NK-92 treated with Interleukin-12 subunit alpha and Interleukin-12 subunit beta, amount 100 ng/mL, for 24 hours (cell line): ENCODE measurements around the gene STX8.
"Not testable (repeated sequence)": the region's sequence is repeated elsewhere in the genome, so short reads cannot be mapped to it uniquely, and the experiment has no call there.

Experiments used
- DNase-seq: peaks from one replicate; lab custom pipeline; 2025; lab: John Stamatoyannopoulos, UW

The STX8 gene

DNA sequence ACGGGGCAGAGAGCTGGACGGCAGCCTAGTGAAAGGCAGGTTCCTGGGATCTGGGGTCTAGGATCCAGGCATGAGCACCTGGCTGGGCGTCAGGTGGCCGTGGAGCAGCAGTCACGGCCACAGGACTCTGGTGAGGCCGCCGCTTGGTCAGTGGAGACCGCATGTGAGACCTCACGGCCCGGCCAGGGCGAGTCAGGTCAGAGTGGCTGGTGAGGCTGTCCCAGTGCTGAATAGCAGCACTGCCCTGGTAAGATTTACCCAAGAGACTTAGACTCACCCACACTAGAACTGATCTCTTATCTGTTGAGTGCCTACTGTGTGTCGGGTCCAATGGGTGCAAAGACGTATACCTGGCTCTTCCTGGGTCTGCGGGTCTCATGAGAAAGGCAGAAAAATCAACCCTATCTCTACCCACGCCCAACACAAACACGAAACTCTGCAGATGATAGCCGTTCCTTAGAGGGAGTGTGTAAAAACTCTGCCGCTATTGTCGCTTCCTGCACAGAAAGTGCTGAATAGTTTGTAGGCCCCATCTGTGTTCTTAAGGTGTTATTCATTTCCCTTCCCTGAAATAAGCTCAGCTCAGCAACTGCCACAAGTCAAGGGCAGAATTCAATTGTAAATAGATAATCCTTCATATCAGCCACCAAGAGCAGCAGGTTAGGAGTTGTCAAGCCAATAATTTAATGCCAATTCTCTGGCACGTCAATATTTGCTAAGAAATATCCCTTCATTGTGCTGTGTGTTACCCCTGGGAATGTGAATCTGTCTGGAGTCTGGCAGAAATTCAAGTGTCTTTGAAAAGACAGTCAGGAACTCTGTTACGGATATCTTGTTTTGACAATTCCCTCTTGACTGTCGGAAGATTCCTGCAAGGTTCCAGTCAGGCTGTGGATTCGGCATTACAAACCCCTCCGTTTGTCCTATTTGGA lies 314.3 kb downstream of the STX8 start:
- no peak for DNase-seq

DNA sequence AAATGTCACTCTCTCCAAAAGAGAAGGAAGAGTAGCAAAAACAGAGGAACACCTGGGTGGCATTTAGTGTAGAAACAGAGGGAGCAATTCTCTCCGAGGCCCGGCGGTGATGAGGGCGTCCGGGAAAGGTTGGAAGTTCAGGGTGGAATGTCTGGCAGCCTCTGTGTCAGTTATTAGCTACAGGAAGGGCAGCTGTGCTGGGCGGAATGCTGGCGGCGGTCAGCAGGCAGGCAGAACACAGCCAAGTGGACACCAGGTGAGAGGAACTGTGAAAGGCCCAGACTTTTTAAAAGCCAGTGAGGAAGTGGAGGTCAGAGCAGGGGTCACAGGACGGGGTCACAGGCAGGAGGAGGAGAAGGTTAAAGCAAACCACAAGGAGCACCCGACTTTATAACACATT lies 316.2 kb downstream of the STX8 start:
- no peak for DNase-seq

DNA sequence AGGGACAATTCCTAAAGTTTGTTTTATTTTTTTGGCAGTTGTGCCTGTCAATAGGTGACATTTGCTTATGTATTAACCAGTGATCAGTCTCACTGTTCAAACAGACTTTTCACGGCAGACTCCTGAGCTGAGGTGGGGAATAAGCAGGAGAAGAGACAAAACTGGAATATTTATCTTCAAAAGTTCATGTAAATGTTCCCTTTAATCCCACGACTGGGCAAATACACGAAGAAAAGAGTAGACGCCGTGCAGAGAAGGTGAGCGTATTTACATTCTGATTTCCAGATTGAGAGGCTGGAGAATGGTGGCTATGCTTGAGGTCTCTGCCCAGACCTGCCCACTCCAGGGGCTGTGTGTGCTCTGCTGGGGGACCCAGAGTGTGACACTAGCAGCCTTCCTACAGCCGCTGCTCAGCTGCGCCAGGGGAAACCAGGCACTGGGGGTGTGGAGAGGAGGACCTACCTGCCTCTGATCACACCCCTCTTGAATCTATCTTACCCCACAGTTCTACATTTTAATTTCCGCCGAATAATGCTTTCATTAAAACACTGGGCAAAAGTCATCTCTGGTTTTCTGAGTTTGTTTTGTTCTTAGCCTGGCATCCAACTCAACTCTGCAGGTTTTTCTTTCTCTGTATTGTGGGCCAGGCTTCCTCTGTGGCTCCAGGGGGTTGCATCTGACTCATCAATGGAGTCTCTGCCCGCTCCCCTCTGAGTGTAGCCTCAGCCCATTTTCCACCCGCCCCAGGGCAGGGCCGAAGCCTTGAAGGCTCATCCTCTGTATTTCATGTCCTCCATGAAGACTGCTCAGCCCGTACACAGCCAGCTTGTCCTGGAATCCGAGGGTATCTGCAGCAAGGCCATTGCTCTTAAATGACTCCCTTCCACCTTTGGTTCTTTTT lies 317.3 kb downstream of the STX8 start:
- no peak for DNase-seq

DNA sequence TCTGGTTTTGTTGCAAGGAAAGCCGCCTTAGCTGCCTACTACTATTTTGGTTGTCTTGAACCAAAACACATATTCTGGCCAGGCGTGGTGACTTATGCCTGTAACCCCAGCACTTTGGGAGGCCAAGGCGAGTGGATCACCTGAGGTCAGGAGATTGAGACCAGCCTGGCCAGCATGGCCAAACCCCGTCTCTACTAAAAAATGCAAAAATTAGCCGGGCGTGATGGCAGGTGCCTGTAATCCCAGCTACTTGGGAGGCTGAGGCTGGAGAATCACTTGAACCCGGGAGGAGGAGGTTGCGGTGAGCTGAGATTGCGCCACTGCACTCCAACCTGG lies 318.0 kb downstream of the STX8 start:
- not testable (repeated sequence) for DNase-seq

DNA sequence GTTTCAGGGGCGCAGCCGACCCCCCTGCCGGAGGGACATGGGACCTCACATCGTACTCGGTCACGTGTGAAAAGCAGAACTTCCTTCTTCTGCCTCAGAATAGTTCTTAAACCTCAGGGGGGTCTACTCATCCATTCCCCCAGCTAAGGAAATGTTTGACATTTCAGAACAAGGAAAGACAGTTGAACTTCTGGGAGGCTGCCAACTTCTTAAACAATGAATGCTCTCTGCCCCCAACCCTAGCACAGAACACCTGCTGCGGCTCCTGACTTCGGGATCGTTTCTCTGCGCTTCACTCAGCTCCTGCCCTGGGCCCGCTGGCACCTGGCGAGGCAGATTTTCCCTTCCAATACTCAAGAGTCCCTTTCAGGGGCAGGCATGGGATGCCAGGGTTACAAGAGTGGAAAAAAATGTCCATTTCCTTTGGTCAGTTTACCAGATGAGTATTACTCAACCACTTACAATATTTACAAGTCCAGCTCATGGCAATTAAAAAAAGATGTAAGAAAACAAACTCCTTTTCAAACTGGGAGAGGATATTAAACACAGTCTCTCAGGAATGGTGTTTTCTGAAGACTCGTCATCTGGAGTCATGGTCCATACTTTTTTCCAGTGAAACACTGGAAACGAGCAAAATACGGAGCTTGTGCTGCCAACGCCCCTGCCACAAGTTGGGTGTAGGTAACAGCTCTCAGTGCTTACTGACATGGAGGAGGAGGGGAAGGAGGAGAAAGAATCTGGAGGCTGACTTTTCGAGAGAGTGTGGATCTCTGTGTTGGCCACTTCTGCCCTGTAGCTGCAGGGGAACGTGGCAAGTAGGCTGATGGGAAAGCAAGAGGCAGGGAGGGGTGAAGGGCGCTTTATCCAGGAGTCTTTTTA lies 318.6 kb downstream of the STX8 start:
- DNase-seq = no peak

DNA sequence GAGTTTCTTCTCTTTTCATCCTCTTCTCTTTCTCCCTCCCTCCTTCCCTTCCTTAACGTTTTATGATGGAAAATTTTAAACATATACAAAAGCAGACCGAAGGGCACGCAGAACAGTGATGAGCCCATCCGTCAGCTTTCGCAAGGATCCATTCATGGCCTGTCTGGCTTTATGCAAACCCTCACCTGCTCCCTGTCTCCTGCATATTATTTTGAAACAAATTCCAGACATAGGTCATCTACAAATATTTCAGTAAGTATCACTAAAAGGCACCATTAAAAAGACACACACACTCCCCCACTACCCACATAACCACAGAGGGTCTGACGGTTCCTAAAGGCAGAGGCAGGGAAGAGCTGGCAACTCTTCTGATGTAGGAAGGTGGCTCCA lies 319.3 kb downstream of the STX8 start:
- DNase-seq = no peak

DNA sequence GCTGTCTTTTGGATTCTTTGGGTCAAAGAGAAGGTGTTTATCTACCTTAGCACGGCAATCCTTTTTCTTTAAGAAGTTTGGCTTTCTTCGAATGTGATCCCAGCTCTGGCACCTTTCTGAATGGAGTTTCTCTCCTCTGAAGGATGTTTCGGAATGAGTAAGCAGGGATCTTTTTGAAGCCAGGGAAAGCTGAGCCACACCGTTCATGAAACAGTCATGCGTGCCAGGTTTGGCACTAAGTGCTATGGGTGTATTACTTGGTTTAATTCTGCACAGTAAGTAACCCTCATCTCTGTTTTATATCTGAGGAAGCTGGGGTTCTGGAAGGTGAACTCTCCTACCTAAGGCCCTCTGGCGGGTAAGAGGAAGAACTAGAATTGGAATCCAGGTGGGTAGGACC lies 319.8 kb downstream of the STX8 start:
- DNase-seq = no peak

DNA sequence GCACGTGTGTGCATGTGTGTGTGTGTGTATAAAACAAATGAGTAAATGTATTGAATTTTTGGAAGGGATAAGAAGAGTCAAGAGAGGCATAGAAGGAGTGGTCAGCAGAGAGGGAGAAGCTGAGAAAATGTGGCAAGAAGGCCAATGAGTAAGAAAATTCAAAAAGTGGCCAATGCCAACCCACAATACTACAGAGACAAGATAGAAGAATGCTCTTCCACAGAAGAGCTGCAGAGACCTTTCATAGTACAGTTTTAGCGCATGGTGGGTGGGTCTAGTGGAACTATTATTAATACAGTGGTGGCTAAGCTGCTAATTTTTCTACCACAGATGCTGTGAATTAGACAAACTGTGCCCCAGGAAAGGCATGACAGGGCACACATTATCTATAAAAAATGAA lies 320.8 kb downstream of the STX8 start:
- DNase-seq = no peak

DNA sequence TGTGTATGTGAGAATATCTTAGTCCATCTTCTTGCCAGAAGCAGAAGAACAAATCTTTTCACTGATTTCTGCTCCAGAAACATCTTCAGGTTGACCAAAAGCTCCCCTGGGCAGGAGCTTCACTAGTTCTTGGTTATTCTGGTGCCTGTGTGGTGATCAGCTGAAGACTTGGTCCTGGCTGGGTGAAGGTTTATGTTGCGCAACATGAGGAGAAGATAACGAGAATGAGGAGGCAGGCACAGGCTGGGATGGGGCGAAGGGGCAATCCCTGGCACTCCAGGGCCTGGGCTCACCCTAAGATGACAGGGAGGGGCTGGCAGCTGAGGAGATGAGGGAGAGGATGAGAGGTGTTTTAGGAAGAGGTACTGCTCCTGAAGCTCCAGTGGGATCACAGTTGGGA lies 322.3 kb downstream of the STX8 start:
- no peak for DNase-seq

DNA sequence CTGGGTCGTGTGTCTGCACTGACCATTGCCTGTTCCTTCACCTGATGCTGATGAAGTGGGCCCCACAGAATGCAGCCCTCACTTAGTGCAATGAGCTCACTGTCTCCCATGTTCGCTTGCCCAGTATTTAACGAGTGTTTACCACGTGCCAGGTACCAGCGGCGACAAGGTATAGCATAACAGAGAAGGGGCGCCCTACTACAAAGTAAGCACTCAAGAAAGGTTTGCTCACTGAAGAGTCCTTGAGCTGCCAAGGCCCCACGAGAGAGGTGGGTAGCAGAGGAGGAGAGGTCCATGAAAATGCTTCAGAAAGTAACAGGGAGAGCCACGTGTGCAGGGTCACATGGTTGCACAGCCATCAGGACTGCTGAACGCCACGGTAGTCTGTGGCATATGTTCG lies 324.3 kb downstream of the STX8 start:
- no peak for DNase-seq

DNA sequence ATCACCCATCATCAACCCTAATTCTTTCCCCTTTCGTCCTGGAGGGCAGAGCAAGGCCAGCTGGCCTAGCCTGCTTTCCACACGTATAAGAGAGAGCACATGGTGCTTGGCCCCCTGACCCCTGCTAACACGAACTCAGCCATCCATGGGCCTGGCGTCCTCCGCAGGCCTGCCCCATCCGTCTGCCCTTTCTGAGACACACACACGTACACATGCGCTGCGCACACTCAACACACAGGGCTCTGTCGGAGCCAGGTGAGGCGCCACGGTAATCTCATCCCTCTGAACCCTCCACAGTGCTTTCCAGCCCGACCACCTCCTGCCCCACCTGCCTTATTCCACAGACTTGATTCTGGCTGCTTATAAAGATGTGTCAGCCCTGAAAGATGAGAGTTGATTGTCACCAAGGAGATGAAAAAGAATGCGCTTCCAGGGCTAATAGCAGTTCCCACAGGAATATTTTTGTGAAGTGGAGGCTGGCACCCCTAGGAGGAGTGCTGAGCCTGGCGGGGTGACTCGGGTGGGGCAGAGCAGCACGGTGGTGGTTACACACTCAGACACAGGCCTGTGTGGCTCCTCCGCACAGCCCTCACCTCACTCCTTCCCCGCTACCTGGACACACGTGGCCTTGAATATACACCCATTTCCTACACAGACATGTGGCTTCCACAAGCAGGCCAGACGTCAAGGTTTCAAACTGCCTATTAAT lies 326.2 kb downstream of the STX8 start:
- DNase-seq = no peak

DNA sequence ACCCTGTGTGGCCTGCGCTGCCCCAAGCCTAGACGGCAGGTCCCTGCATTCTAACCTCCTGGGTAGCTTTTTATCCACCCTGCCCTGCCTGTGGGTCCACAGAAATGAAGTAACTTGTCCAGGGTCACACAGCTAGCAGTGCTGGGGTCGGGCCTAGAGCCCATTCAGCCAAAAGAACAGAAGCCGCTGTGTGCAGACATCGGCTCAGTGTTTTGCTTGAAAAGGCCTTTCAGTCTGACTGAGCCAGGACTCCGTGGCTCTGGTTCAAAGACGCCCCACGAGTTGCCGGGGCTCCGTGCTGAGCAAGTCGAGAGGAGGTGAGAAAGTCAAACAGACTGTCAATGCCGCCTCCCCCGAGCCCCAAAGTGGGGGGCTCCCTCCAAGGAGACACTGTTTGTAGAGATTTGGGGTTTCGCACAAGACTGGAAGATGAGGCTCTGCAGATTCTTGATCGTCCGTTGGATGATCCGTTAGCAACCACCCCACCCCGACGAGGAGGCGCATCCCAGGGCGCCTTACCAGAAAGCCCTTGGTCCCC lies 328.1 kb downstream of the STX8 start:
- no peak for DNase-seq

DNA sequence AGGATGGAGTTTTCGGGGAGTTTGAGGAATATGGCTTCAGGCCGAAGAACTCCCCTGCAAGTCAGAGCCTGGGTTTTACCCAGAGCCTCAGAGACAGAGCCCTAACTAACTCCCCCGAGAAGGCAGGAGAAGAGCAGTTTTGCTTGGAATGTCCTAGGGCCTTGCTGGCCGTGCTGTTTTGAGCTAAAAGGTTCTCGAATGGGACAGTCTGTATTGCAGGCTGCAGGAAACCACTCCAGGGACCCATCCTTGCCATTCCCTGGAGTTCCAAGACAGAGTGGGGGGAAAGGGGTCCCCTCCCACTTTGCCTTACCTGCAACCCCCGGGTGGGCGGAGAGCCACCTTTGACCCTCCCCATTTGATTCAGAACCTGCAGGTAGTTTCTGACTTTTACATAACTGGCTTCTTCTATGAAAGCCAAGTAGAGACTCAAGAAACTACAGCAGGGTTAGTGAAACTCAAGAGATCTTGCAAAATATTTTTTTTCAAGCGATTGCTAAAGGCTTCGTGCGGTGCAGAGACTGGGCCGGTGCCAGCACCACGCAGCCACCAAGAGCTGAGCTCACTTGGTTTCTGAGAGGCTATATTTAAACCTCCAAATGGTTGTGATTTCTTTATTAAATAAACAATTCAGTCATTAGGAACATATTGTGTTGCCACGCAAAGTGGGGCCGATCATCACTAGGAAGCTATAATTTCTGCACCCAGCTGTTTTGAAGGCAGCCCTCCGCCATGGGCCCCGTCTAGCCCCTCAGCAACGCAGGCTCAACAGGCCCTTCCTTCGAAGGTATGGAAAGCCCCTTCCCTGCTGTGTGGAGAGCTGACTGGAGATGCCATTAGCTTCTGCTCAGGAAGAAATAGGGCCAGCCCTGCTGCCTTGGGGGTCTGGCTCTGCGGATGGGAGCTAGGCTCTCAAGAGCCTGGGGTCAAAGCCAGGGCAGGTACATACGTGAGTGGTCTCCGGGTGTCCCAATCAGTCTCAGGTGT lies 331.3 kb downstream of the STX8 start:
- DNase-seq = no peak

DNA sequence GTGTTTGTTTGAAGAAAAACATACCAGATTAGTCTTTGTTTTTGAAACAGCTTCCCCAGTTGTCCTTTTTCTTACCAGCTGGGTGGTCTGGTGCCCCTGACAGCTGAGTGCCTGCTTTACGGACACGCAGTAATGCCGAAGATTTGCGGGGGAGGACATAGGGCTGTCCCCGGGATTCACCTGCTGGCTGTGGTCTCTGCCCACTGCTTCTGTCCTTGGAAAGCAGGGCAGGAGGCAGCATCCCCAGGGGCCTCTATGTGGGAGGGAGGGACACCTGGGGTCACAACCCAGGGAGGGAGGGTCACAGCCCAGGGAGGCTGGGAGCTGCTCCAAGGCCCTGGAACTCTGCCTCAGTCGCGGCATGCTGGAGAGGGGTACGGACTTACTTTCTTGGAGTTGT lies 332.6 kb downstream of the STX8 start:
- DNase-seq = no peak

DNA sequence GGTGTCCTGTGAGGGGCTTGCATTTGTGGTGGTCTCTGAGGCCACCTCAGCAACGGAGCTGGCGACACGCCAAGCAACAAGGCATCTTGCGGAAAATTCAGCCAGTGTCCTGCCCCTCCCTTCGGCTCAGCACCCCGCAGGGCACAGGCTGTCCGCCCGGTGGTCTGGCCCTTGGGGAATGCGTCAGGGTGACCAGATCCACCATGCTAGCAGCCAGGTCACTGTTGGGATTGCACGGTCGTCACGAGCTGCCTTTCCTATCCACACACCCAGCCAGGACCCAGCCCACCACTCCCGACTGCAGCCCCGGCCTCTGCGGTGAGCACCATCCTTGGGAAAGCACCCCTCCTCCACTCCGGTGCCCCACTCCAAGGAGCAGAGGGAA lies 333.1 kb downstream of the STX8 start:
- no peak for DNase-seq

DNA sequence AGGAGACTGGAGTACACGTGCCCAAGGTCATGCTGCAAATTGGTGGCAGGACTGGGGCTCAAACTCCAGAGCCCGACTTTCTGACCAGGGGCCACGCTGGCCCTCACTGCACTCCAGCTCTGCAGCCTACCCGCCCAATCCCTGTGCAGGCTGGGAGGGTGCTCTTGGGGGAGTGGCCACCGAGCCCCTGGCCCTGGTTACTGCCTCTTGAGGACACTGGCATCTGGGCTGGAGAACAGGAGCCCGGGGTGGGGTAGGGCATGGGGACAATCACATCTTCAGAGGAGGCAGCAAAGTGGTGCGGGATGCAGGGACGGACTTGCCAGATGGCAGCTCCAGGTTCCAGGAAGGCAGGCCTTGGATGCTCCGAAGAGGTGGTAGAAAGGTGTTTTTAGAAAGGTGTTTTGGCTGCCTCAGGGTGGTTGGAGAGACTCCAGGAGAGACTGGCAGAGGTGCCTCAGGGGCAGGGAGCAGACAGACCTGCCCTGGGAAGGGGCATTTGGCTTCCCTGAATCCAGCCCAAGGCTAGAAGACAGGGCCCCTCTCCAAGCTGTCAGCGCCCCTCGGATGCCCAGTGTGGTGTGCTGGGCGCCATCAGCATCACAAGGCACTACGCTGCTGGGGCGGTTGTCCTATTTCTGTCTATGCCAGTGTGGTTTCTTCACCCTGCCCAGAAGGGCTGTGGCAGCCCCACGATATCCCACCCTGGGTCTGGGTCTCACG lies 333.7 kb downstream of the STX8 start:
- no peak for DNase-seq

DNA sequence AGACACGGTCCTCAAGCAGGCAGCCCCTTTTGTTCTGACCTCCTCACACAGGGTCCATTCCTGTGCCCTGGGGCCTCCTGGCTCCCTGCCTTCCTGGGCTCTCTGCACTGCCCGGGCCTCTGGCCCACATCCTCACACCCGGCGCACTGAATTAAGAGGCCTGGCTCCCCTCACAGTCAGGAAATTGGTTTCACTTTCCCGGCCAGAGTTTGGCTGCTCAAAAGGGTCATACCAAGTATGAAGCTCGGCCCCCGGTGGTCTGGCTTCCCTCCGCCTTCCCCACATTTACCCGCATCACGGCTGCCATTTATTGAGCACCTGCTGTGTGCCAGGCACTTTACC lies 334.3 kb downstream of the STX8 start:
- DNase-seq = no peak

DNA sequence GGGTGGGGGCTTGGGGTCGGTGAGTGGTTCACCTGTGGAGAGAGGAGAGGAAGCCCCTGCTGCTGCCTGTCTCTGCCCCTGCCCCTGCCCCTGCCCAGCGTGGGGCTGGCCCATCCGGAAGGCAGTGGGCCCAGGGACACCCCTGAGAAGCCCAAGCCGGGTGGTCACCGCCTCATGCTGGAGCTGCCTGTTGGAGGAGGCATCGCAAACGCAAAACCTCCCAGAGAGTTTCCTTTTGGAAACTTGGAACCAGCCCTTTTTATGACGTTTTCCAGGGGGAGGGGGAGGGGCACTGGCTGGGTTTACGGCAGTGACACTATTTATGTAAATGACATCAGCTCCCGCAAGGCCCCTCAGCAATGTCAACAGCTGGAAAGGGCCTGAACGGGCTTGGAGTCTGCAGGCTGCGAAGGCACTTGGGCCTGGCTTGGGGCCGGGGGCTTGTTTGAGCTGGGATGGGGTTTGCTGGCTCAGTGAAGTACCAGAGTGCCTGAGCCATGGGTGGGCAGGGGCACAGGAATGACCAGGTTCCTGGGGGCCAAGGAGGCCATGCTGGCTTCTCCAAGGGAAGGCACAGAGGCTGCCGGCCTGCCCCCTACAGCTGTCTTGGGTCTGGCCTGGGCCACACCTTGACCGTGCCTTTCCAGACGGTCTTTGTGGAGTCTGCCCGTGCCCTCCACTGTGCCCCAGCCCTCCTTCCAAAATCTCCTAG lies 334.8 kb downstream of the STX8 start:
- no peak for DNase-seq
